Glutamatergic neuron (in vitro differentiated cells): ENCODE data around the gene RPLP2. TPM values are rescaled to one million over a fixed set of nuclear protein-coding genes. Genes with fewer than 3 reads are reported as not detected.

ENCODE experiments used
- DNase-seq: peaks from one replicate; pipeline ENCODE4 v3.0.0; 2022
- H3K27ac Mint-ChIP-seq: one replicate; pipeline ENCODE4 v1.8.0; 2020; ENCODE audit warnings: mild to moderate bottlenecking, mixed read lengths, inconsistent platforms; ENCODE audit not compliant: unreplicated experiment
- H3K27me3 Mint-ChIP-seq: one replicate; pipeline ENCODE4 v1.8.0; 2020; ENCODE audit warnings: mild to moderate bottlenecking, moderate library complexity, mixed read lengths, inconsistent platforms; ENCODE audit not compliant: unreplicated experiment
- H3K36me3 Mint-ChIP-seq: one replicate; pipeline ENCODE4 v1.8.0; 2020; ENCODE audit warnings: mild to moderate bottlenecking, mixed read lengths, inconsistent platforms; ENCODE audit not compliant: unreplicated experiment
- H3K4me1 Mint-ChIP-seq: one replicate; pipeline ENCODE4 v1.8.0; 2020; ENCODE audit warnings: mild to moderate bottlenecking, low read depth, mixed read lengths, inconsistent platforms; ENCODE audit not compliant: unreplicated experiment
- H3K4me3 Mint-ChIP-seq: one replicate; pipeline ENCODE4 v1.8.0; 2020; ENCODE audit warnings: mild to moderate bottlenecking, mixed read lengths, inconsistent platforms; ENCODE audit not compliant: unreplicated experiment
- H3K9me3 Mint-ChIP-seq: one replicate; pipeline ENCODE4 v1.8.0; 2020; ENCODE audit warnings: mild to moderate bottlenecking, moderate library complexity, mixed read lengths, inconsistent platforms; ENCODE audit not compliant: unreplicated experiment
- total RNA-seq: library from RNA; stranded (reverse); fragmentation: NEBNext Ultra II Directional; extraction: Animal tissue kit (Norgen Biotek cat#: 25700); gene quantifications from one replicate; pipeline ENCODE4 v1.2.1, GENCODE V29; 2021; ENCODE audit not compliant: unreplicated experiment
- TF ChIP-seq, protein P1 (sequence below): fragments of 200-600 bp; sonication (generic); IDR thresholded peaks from one replicate; pipeline ENCODE4 v1.5.0; 2021; ENCODE audit not compliant: partially characterized antibody, unreplicated experiment

The RPLP2 gene
- total RNA-seq, 1 donor from 2014 or later, result 997 TPM

- Mint-ChIP-seq H3K9me3 (peaks cover 3% of the 10 kb centered on the region), H3K27ac (no peak overlapping the region), H3K4me1 (peaks cover 7% of the 10 kb centered on the region), H3K27me3 (no peaks in the 10 kb centered on the region), H3K4me3 (no peak overlapping the region), H3K36me3 (no peaks in the 10 kb centered on the region)
- TF ChIP-seq, protein P1, sequence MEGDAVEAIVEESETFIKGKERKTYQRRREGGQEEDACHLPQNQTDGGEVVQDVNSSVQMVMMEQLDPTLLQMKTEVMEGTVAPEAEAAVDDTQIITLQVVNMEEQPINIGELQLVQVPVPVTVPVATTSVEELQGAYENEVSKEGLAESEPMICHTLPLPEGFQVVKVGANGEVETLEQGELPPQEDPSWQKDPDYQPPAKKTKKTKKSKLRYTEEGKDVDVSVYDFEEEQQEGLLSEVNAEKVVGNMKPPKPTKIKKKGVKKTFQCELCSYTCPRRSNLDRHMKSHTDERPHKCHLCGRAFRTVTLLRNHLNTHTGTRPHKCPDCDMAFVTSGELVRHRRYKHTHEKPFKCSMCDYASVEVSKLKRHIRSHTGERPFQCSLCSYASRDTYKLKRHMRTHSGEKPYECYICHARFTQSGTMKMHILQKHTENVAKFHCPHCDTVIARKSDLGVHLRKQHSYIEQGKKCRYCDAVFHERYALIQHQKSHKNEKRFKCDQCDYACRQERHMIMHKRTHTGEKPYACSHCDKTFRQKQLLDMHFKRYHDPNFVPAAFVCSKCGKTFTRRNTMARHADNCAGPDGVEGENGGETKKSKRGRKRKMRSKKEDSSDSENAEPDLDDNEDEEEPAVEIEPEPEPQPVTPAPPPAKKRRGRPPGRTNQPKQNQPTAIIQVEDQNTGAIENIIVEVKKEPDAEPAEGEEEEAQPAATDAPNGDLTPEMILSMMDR, result no peak
- DNase-seq, result no peak
These were observed 38.8 kb upstream of the RPLP2 start for GRCh38 chr11:770642-771616.

GRCh38 chr11:771617-772204, 38.1 kb upstream of the RPLP2 start:
- H3K36me3 Mint-ChIP-seq, result no peaks in the 10 kb centered on the region
- no peak for DNase-seq
- no peak overlapping the region for H3K27ac Mint-ChIP-seq
- peaks cover 7% of the 10 kb centered on the region for H3K9me3 Mint-ChIP-seq
- H3K27me3 Mint-ChIP-seq, result peaks cover 4% of the 10 kb centered on the region
- TF ChIP-seq, protein P1, result no peak
- H3K4me1 Mint-ChIP-seq, result peaks cover 11% of the 10 kb centered on the region
- H3K4me3 Mint-ChIP-seq, result no peak overlapping the region

GRCh38 chr11:772429-773390, 37.1 kb upstream of the RPLP2 start:
- H3K9me3 Mint-ChIP-seq, result peaks cover 7% of the 10 kb centered on the region
- peaks cover 11% of the 10 kb centered on the region for H3K4me1 Mint-ChIP-seq
- no peak overlapping the region for H3K4me3 Mint-ChIP-seq
- H3K36me3 Mint-ChIP-seq, result no peaks in the 10 kb centered on the region
- peaks cover 4% of the 10 kb centered on the region for H3K27me3 Mint-ChIP-seq
- DNase-seq, result no peak
- no peak overlapping the region for H3K27ac Mint-ChIP-seq
- TF ChIP-seq, protein P1, result no peak

- Mint-ChIP-seq H3K4me1 (peaks cover 11% of the 10 kb centered on the region), H3K36me3 (no peaks in the 10 kb centered on the region), H3K27me3 (peaks cover 4% of the 10 kb centered on the region), H3K4me3 (no peak overlapping the region), H3K9me3 (peaks cover 7% of the 10 kb centered on the region), H3K27ac (no peak overlapping the region)
- DNase-seq, result no peak
- TF ChIP-seq, protein P1, result no peak
These were observed 36.3 kb upstream of the RPLP2 start for GRCh38 chr11:773425-773824.
